ENCODE data around the gene TBC1D21. TPM values are rescaled to one million over a fixed set of nuclear protein-coding genes. Genes with fewer than 3 reads are reported as not detected.

TBC1D21 gene
- total and polyA plus RNA-seq, 9 of the 15 experiments (the other 6 are each of a cell fraction or from before 2014, with no cell fraction given), result not detected

DNA sequence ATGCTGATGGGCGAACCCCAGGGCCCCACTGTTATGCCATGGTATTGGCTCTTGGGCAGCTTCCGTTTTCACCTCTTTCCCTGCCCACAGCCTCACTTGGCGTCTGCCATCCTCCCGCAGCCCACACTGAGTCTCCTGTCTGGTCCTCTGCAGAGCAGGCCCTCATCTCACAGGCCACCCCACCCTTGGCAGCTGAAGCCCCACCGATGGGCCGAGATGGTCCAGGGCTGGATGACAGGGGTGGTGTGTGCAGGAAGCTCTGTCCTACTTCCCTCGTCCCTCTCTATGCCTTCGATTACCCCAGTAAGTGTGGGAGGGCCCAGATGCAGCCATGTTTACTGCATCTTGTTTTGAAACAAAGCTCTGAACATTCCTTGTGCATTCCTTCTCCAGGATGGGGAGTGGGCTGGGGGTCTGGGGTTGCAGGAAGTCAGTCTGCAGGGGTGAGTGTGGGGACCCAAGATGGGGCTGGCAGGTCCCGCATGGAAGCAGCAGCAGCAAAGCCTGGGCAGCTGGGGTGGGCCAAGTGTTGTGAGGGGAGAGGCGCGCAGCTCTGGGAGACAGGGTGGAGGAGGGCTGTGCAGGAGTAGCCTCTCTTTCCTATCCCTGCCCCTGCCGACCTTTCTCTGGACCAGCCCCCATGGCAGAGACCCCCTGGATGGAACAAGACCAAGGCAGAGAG is 20.9 kb downstream of the TBC1D21 start:
- H3K27me3 ChIP-seq (ENCODE audit: control insufficient read depth in 2 of 2, insufficient read depth in 2 of 2, low read length in 2 of 2), result peaks cover 2 to 37% of the 10 kb centered on the region in 2 experiments; a peak in 3 of 5 replicates
- no peaks in the 10 kb centered on the region; the same call in 1 of the 2 replicates for H4K20me1 ChIP-seq (replicated peaks; ENCODE audit: control insufficient read depth, insufficient read depth, low read length)
- intact Hi-C loops (cut with micrococcal nuclease) (no loop called here), in situ Hi-C loops (cut with MboI) (no loop called here)
- H3K9me1 ChIP-seq (ENCODE audit: control insufficient read depth, insufficient read depth, low read length), result no peaks in the 10 kb centered on the region
- H3K9me3 ChIP-seq (replicated peaks; ENCODE audit: control insufficient read depth, insufficient read depth, low read depth, low read length), result no peaks in the 10 kb centered on the region
- CTCF ChIA-PET (ENCODE audit: low intra/inter-chr PET ratio), result no interaction called here
- H3K4me2 ChIP-seq (ENCODE audit: insufficient read depth, low read length), result no peak overlapping the region
- peaks cover 0 to 3% of the 10 kb centered on the region in 2 experiments; a peak in 1 of 5 replicates for H3K4me1 ChIP-seq (replicated peaks in 1 of 2; ENCODE audit: control insufficient read depth in 2 of 2, insufficient read depth in 2 of 2, low read length in 2 of 2)
- BruUV-seq (replicated peaks), result no TSS peak
- no peak overlapping the region for H2AFZ ChIP-seq (ENCODE audit: low read depth, low read length)
- no peak overlapping the region; a peak in 1 of 4 replicates for H3K9ac ChIP-seq (ENCODE audit: insufficient read depth in 1 of 2, low read depth in 2 of 2, low read length in 2 of 2)
- POLR2A ChIA-PET, result interaction anchor here (1.3 kb wide), 1 partner anchor 13 kb away, joined by 7 read pairs; no protein-coding TSS in a partner anchor
- WGBS (ENCODE audit: insufficient coverage, low coverage, missing lambda C conversion rate), result 0% methylated on average over 8 of the region's 12 CpGs
- H3K27ac ChIP-seq (ENCODE audit: extremely low read depth, low read depth, low read length), result no peak overlapping the region
- TF ChIP-seq ZNF518B (CRISPR knock-in tag; IDR thresholded peaks at IDR 0.05) (no peak), POLR2AphosphoS2 (IDR thresholded peaks at IDR 0.05; ENCODE audit: low read length) (no peak), NEUROD1 (IDR thresholded peaks at IDR 0.05; ENCODE audit: borderline replicate concordance, low read depth, low read length, partially characterized antibody) (no peak), SMARCA4 (IDR thresholded peaks at IDR 0.05) (no peak), GABPB1 (CRISPR knock-in tag; IDR thresholded peaks at IDR 0.05) (no peak), ZNF830 (CRISPR knock-in tag; IDR thresholded peaks at IDR 0.05) (no peak), ZNF165 (CRISPR knock-in tag; IDR thresholded peaks at IDR 0.05; ENCODE audit: borderline replicate concordance) (no peak), ETS2 (tag; IDR thresholded peaks at IDR 0.05; ENCODE audit: borderline replicate concordance, poor library complexity, severe bottlenecking) (no peak), TRIM25 (IDR thresholded peaks at IDR 0.05; ENCODE audit: borderline replicate concordance) (no peak), MAFF (IDR thresholded peaks at IDR 0.05; ENCODE audit: low read length) (no peak)
- FAIRE-seq (no peak), ATAC-seq (no peak), DNase-seq (ENCODE audit: extremely low read depth in 1 of 4, low spot score in 3 of 4) (no peak)
- H3K4me3 ChIP-seq, result no peak overlapping the region
- no peaks in the 10 kb centered on the region for H3K36me3 ChIP-seq (ENCODE audit: control insufficient read depth, insufficient read depth, low read length)
- no peaks in the 10 kb centered on the region for H3K79me2 ChIP-seq (ENCODE audit: control insufficient read depth, insufficient read depth, low read length)

All from K562 (cell line).